HG03097 (cell line): ENCODE results near the gene PYCARD.
"Not testable (repeated sequence)": the region's sequence is repeated elsewhere in the genome, so short reads cannot be mapped to it uniquely, and the experiment has no call there.

ENCODE experiments used
- ATAC-seq: cut with Tn5 transposase; IDR thresholded peaks from one replicate; pipeline ENCODE4 v1.9.1; 2021; ENCODE audit not compliant: unreplicated experiment, low FRiP score

Gene PYCARD

GRCh38 chr16:31202414-31203375 lies at the start of gene PYCARD:
PYCARD (minus strand) TSS chr16:31202760; CDS start chr16:31202690, 70 bp downstream.
- ATAC-seq, result no peak

- ATAC-seq, result no peak
Observed at GRCh38 chr16:31251435-31251834, 48.9 kb upstream of the PYCARD start.

GRCh38 chr16:31250782-31251384 lies 48.3 kb upstream of the PYCARD start:
- ATAC-seq, result no peak

GRCh38 chr16:31248344-31248743 lies 45.8 kb upstream of the PYCARD start:
- ATAC-seq, result no peak

GRCh38 chr16:31246296-31246695 lies 43.7 kb upstream of the PYCARD start:
- ATAC-seq, result no peak

GRCh38 chr16:31245598-31245997 lies 43.0 kb upstream of the PYCARD start:
- ATAC-seq, result not testable (repeated sequence)

- ATAC-seq, result no peak
Observed at GRCh38 chr16:31243734-31244670, 41.4 kb upstream of the PYCARD start.

GRCh38 chr16:31242206-31242605 lies 39.6 kb upstream of the PYCARD start:
- no peak for ATAC-seq

GRCh38 chr16:31238041-31238440 lies 35.5 kb upstream of the PYCARD start:
- ATAC-seq, result no peak

GRCh38 chr16:31229501-31229900 lies 26.9 kb upstream of the PYCARD start:
- no peak for ATAC-seq

GRCh38 chr16:31228206-31228605 lies 25.6 kb upstream of the PYCARD start:
- ATAC-seq, result no peak

GRCh38 chr16:31225193-31225592 lies 22.6 kb upstream of the PYCARD start:
- ATAC-seq, result no peak

- ATAC-seq, result no peak
Observed at GRCh38 chr16:31224092-31224955, 21.8 kb upstream of the PYCARD start.

GRCh38 chr16:31223044-31223443 lies 20.5 kb upstream of the PYCARD start:
- ATAC-seq, result no peak

- ATAC-seq, result no peak
Observed at GRCh38 chr16:31221357-31222160, 19.0 kb upstream of the PYCARD start.

GRCh38 chr16:31219154-31219741 lies 16.7 kb upstream of the PYCARD start:
- ATAC-seq, result no peak

- no peak for ATAC-seq
Observed at GRCh38 chr16:31217136-31217530, 14.6 kb upstream of the PYCARD start.

GRCh38 chr16:31216422-31217135 lies 14.0 kb upstream of the PYCARD start, which contains the start of gene PYDC1:
PYDC1 (minus strand) TSS chr16:31217135; CDS start chr16:31217028, 107 bp downstream.
- ATAC-seq, result no peak
